Measurements from ENCODE around the gene SMIM15.
"Not testable (repeated sequence)": the region's sequence is repeated elsewhere in the genome, so short reads cannot be mapped to it uniquely, and the experiment has no call there.

Gene SMIM15

GRCh38 chr5:61162010-61162831 lies at the start of gene SMIM15:
SMIM15 (minus strand) TSS chr5:61162468; CDS start chr5:61160171, 2,297 bp downstream.
- peak within 1 kb of the TSS; percentile 98 for H3K4me3 Mint-ChIP-seq
- no peaks in the 10 kb centered on the region for H3K27me3 Mint-ChIP-seq
- peaks cover 30% of the 10 kb centered on the region for H3K36me3 Mint-ChIP-seq
- H3K27ac Mint-ChIP-seq: peak within 1 kb of the TSS; percentile 99
- H3K4me1 Mint-ChIP-seq: peaks cover 43% of the 10 kb centered on the region
- H3K9me3 Mint-ChIP-seq: peaks cover 10% of the 10 kb centered on the region

GRCh38 chr5:61207884-61208283 lies 45.6 kb upstream of the SMIM15 start:
- H3K9me3 Mint-ChIP-seq: peaks cover 8% of the 10 kb centered on the region
- peaks cover 2% of the 10 kb centered on the region for H3K36me3 Mint-ChIP-seq
- peaks cover 3% of the 10 kb centered on the region for H3K4me1 Mint-ChIP-seq
- no peak overlapping the region for H3K27ac Mint-ChIP-seq
- peaks cover 14% of the 10 kb centered on the region for H3K27me3 Mint-ChIP-seq
- H3K4me3 Mint-ChIP-seq: no peak overlapping the region

- Mint-ChIP-seq H3K9me3 (peaks cover 8% of the 10 kb centered on the region), H3K36me3 (peaks cover 2% of the 10 kb centered on the region), H3K27me3 (peaks cover 13% of the 10 kb centered on the region), H3K27ac (no peak overlapping the region), H3K4me1 (peaks cover 3% of the 10 kb centered on the region), H3K4me3 (no peak overlapping the region)
These were observed 42.7 kb upstream of the SMIM15 start for GRCh38 chr5:61205013-61205412.

GRCh38 chr5:61202213-61202612 lies 39.9 kb upstream of the SMIM15 start:
- H3K27me3 Mint-ChIP-seq: peaks cover 22% of the 10 kb centered on the region
- no peaks in the 10 kb centered on the region for H3K4me1 Mint-ChIP-seq
- no peak overlapping the region for H3K27ac Mint-ChIP-seq
- H3K36me3 Mint-ChIP-seq: peaks cover 6% of the 10 kb centered on the region
- H3K4me3 Mint-ChIP-seq: no peak overlapping the region
- peaks cover 25% of the 10 kb centered on the region for H3K9me3 Mint-ChIP-seq

- peaks cover 24% of the 10 kb centered on the region for H3K27me3 Mint-ChIP-seq
- H3K4me3 Mint-ChIP-seq: no peak overlapping the region
- H3K27ac Mint-ChIP-seq: no peak overlapping the region
- no peaks in the 10 kb centered on the region for H3K4me1 Mint-ChIP-seq
- H3K36me3 Mint-ChIP-seq: peaks cover 6% of the 10 kb centered on the region
- H3K9me3 Mint-ChIP-seq: peaks cover 25% of the 10 kb centered on the region
These were observed 38.4 kb upstream of the SMIM15 start for GRCh38 chr5:61200582-61201155.

- Mint-ChIP-seq H3K27ac (no peak overlapping the region), H3K36me3 (peaks cover 6% of the 10 kb centered on the region), H3K27me3 (peaks cover 19% of the 10 kb centered on the region), H3K4me3 (no peak overlapping the region), H3K4me1 (no peaks in the 10 kb centered on the region), H3K9me3 (peaks cover 21% of the 10 kb centered on the region)
These were observed 36.3 kb upstream of the SMIM15 start for GRCh38 chr5:61198606-61199005.

- H3K27me3 Mint-ChIP-seq: peaks cover 13% of the 10 kb centered on the region
- H3K9me3 Mint-ChIP-seq, H3K36me3 Mint-ChIP-seq, H3K4me1 Mint-ChIP-seq, H3K4me3 Mint-ChIP-seq, H3K27ac Mint-ChIP-seq: not testable (repeated sequence)
These were observed 25.6 kb upstream of the SMIM15 start for GRCh38 chr5:61187826-61188225.

- not testable (repeated sequence) for H3K4me1 Mint-ChIP-seq, H3K36me3 Mint-ChIP-seq, H3K4me3 Mint-ChIP-seq, H3K9me3 Mint-ChIP-seq, H3K27ac Mint-ChIP-seq
- H3K27me3 Mint-ChIP-seq: peaks cover 13% of the 10 kb centered on the region
These were observed 25.1 kb upstream of the SMIM15 start for GRCh38 chr5:61187352-61187751.

GRCh38 chr5:61186634-61187033 lies 24.4 kb upstream of the SMIM15 start:
- Mint-ChIP-seq H3K4me1 (no peaks in the 10 kb centered on the region), H3K27ac (no peak overlapping the region), H3K9me3 (no peaks in the 10 kb centered on the region), H3K27me3 (peaks cover 13% of the 10 kb centered on the region), H3K36me3 (no peaks in the 10 kb centered on the region), H3K4me3 (no peak overlapping the region)

GRCh38 chr5:61184708-61185107 lies 22.4 kb upstream of the SMIM15 start:
- H3K4me1 Mint-ChIP-seq: peaks cover 7% of the 10 kb centered on the region
- H3K36me3 Mint-ChIP-seq: no peaks in the 10 kb centered on the region
- H3K27ac Mint-ChIP-seq: no peak overlapping the region

GRCh38 chr5:61183538-61183937 lies 21.3 kb upstream of the SMIM15 start:
- H3K27me3 Mint-ChIP-seq: peaks cover 10% of the 10 kb centered on the region
- H3K4me1 Mint-ChIP-seq: peaks cover 7% of the 10 kb centered on the region
- no peak overlapping the region for H3K27ac Mint-ChIP-seq
- H3K9me3 Mint-ChIP-seq: no peaks in the 10 kb centered on the region
- H3K36me3 Mint-ChIP-seq: no peaks in the 10 kb centered on the region
- H3K4me3 Mint-ChIP-seq: no peak overlapping the region

More at GRCh38 chr5:61184708-61185107, 22.4 kb upstream of the SMIM15 start:
- Mint-ChIP-seq H3K4me3 (no peak overlapping the region), H3K27me3 (peaks cover 12% of the 10 kb centered on the region), H3K9me3 (no peaks in the 10 kb centered on the region)

GRCh38 chr5:61182449-61182848 lies 20.2 kb upstream of the SMIM15 start:
- Mint-ChIP-seq H3K27ac (no peak overlapping the region), H3K36me3 (no peaks in the 10 kb centered on the region), H3K4me1 (peaks cover 7% of the 10 kb centered on the region), H3K27me3 (peaks cover 10% of the 10 kb centered on the region), H3K9me3 (no peaks in the 10 kb centered on the region), H3K4me3 (no peak overlapping the region)

- Mint-ChIP-seq H3K9me3 (no peaks in the 10 kb centered on the region), H3K4me3 (no peak overlapping the region), H3K27me3 (peaks cover 6% of the 10 kb centered on the region), H3K36me3 (no peaks in the 10 kb centered on the region), H3K27ac (no peak overlapping the region), H3K4me1 (peaks cover 7% of the 10 kb centered on the region)
These were observed 18.6 kb upstream of the SMIM15 start for GRCh38 chr5:61180886-61181285.

- no peaks in the 10 kb centered on the region for H3K36me3 Mint-ChIP-seq
- peaks cover 6% of the 10 kb centered on the region for H3K27me3 Mint-ChIP-seq
- no peak overlapping the region for H3K4me3 Mint-ChIP-seq
- H3K27ac Mint-ChIP-seq: peak overlapping the region; percentile 44
- peaks cover 7% of the 10 kb centered on the region for H3K4me1 Mint-ChIP-seq
- no peaks in the 10 kb centered on the region for H3K9me3 Mint-ChIP-seq
These were observed 16.4 kb upstream of the SMIM15 start for GRCh38 chr5:61178702-61179101.

- H3K36me3 Mint-ChIP-seq: no peaks in the 10 kb centered on the region
- H3K27ac Mint-ChIP-seq: no peak overlapping the region
- H3K9me3 Mint-ChIP-seq: no peaks in the 10 kb centered on the region
- peaks cover 7% of the 10 kb centered on the region for H3K4me1 Mint-ChIP-seq
- peaks cover 6% of the 10 kb centered on the region for H3K27me3 Mint-ChIP-seq
- no peak overlapping the region for H3K4me3 Mint-ChIP-seq
These were observed 15.4 kb upstream of the SMIM15 start for GRCh38 chr5:61177716-61178115.

GRCh38 chr5:61177070-61177469 lies 14.8 kb upstream of the SMIM15 start:
- Mint-ChIP-seq H3K4me3 (no peak overlapping the region), H3K36me3 (no peaks in the 10 kb centered on the region), H3K27me3 (peaks cover 6% of the 10 kb centered on the region), H3K4me1 (peaks cover 7% of the 10 kb centered on the region), H3K27ac (no peak overlapping the region), H3K9me3 (no peaks in the 10 kb centered on the region)
